T-helper 1 cell (primary cell): ENCODE results near the gene WWP2.

ENCODE experiments used
- DNase-seq, 5 donors: peaks; one replicate each; pipeline ENCODE4 v3.0.0-alpha.2; 2012 to 2020

The WWP2 gene

GRCh38 chr16:69890892-69891282 lies 128.8 kb downstream of the WWP2 start:
- no peak for DNase-seq

DNA sequence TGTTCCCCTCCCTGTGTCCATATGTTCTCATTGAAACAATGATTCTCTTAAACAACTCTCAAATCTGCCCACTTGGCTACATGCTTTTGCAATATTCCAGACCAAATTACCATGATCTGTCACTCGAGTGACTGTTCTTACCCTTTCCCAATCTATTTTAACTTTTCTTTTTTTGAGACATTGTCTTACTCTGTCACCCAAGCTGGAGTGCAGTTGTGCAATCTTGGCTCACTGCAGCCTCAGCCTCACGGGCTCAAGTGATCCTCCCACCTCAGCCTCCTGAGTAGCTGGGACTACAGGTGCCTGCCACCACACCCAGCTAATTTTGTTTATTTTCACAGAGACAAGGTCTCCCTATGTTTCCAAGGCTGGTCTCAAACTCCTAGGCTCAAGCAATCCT lies 130.2 kb downstream of the WWP2 start:
- DNase-seq: no peak

GRCh38 chr16:69893106-69893505 lies 131.0 kb downstream of the WWP2 start:
- DNase-seq: no peak

- DNase-seq: no peak
Observed at GRCh38 chr16:69894676-69895075, 132.5 kb downstream of the WWP2 start.

GRCh38 chr16:69903865-69904415 lies 141.8 kb downstream of the WWP2 start:
- no peak for DNase-seq

- no peak for DNase-seq
Observed at GRCh38 chr16:69904495-69905170, 142.5 kb downstream of the WWP2 start.

DNA sequence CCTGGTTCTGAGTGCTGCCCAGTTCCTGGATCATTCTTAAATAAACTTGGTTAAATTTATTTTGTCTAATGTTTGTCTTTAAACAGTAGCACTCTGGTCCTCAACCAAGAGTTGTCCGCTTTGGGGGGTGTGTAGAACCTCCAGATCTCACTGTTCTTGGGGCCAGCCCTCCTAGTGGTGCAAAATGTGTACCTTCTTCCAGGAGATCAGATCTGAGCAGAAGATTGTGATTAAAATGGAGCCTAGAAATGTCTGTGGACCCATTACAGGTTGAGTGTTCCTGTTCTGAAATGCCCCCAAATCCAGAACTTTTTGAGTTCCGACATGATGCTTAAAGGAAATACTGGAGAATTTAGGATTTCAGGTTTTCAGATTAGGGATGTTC lies 143.0 kb downstream of the WWP2 start:
- no peak for DNase-seq

DNA sequence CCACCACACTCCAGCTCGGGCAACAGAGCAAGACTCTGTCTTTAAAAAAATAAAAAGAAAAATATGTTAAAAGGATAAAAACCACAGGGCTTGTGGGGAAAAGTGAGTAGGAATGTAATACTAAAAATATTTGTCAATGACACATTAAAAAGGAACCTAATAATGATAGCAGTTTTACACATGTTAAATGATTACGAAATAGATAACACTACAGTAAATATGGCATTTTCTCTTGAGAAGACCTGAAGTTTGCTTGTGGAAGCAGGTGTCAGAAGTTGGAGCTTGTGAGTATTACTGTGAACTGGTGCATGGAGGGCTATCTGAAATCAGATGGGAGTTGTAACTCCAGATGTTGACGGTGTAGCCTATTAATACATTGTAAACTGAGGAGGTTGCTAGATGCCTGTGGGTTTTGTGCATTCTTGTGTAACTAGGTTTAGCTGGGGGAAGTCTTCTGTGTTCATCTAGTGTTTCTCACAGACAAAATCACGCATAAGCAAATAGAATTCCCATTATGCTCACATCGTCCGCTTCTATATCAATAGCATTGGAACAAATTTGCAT lies 144.8 kb downstream of the WWP2 start:
- DNase-seq: no peak

- no peak for DNase-seq
Observed at GRCh38 chr16:69909043-69909442, 146.9 kb downstream of the WWP2 start.

DNA sequence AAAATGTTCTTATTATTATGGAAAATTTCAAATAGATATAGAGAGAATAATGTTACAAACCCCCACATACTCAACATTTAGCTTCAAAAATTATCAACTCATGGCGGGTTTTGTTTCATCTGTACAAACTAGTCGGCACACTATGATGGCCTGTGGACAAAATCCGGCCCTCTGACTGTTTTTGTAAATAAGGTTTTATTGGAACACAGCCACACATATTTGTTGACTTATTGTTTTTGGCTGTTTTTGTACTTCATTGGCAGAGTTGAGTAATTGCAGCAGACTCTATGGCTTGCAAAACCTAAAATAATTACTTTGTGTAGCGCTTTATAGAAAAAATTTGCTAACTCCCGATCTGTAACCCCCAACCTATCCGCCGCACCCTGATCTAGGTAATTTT lies 147.6 kb downstream of the WWP2 start:
- no peak for DNase-seq

DNA sequence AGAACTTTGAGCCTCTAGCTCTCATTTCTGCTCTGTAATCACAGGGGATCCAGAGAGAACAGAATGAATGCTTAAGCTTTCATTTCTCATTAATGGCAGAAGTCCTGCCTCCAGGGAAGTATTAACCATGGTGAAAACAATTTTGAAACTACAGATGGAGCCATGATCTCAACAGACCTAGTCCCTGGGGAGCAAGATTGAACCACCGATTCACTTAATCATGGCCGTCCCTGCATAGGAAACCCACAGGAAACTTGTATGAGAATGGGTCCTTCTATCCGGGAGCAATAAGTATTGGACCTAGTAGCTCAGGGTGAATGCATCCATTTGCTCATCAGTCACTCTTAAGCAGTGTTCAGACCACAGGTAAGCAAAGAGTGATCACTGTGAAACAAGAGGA lies 148.8 kb downstream of the WWP2 start:
- DNase-seq: no peak

DNA sequence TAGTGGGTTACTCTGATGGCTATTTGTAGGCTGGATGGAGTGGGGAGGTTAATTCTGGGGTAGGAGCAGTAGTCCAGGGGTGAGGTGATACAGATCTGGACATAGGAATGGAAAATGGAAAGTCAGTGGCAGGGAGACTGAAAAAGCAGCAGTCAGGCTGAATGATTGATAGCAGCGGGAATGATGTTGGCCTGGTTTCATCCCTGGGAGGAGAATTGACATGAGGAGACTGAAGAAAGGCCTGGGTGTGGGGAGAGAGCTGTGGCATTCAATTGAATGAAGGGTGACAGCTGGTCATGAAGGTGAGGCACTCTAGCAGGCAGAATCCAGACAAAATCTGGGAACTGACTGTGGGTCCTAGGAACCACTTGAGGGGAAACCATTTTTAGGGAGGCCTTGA lies 154.3 kb downstream of the WWP2 start:
- DNase-seq: no peak

DNA sequence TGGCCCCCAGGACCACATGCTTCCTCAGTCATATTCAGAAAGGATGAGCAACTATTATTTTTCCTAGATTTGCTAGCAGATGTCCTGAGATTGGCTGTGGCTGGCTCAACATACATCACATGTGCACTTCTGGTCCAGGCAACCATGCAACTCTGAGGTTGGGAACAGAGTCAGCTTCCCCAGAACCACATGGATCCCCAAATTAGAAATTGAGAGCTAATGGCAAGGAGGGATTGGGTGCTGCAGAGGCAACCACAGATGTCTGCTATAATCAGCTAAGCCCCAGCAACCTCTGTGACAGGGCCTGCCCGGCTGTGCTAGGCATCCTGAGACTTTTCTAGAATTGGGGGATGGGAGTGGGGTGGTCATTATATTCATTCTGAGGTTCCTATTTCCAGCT lies 155.2 kb downstream of the WWP2 start:
- DNase-seq: no peak

GRCh38 chr16:69917739-69918138 lies 155.6 kb downstream of the WWP2 start:
- DNase-seq: no peak

DNA sequence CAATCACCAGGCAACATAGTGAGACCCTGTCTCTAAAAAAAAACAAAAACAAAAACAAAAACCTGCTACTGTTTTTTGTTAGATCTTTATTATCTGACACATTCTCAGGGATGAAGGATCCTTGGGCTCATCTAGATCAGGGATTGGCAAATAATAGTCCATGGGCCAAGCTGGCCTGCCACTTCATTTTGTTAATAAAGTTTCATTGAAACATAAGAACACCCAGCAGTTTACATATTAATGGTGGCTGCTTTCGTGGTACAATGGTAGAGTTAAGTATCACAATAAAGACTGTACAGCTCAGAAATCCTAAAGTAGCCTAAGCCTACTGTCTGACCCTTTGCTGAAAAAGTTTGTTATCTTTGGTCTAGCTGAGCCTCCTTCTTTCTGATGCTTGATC lies 156.1 kb downstream of the WWP2 start:
- DNase-seq: no peak

DNA sequence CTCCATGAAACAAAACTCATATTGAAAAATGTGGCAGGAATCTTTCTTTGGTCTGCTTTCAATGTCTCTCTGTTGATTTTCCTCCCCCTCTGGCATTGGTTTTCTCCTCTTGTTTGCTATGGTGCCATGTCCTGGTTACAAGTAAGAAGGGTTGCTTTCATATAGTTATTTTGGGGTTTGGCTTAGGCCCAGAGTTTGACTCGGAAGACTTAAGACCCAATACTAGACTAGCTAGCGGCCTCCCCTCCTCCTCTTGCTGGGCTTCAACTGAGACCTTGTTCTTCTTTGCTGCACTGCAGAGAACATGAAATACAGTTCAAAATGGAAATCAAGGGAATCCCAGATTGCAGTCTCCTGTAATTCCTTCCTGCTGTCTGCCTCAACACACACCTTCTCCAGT lies 159.0 kb downstream of the WWP2 start:
- DNase-seq: no peak

DNA sequence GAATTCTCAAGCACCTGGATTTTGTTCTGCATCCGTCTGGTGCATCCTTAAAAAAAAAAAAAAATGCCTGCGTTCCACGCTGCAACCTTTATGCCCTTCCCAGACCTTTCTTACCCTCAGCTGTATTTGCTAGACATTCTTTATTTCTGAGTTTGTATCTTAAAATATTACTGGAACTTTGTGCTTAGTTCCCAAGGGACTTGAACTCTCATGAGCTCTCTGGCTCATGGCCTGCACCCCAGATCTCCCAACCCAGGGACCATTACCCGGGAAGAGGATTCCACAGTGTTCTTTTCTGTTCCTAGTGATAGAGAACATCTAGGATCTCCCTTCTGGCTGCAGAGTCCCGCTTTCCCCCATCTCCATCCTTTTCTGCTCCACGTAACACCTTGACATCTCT lies 160.1 kb downstream of the WWP2 start:
- DNase-seq: no peak

- DNase-seq: no peak
Observed at GRCh38 chr16:69924041-69924775, 162.1 kb downstream of the WWP2 start.

GRCh38 chr16:69924777-69925191 lies 162.7 kb downstream of the WWP2 start:
- no peak for DNase-seq

- no peak for DNase-seq
Observed at GRCh38 chr16:69925311-69925710, 163.2 kb downstream of the WWP2 start.

DNA sequence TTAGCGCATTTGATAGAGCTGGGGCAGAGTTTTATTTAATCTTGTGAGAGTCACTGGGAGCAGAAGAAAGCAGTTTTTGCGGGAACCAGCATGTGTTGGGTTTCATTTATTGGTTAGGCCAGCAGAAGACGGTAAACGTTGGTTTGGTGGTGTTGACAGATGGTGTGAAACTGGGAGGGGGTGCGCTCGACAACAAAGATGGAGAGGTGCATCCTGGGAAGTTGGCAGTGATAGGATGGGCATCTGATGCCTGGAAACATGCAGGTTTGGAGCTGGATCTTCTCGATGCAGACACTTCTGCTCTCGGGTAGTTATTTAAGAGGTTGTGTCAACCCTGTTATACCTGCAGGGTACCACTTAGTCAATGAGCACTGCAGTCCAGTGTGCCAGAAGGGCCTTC lies 164.1 kb downstream of the WWP2 start:
- no peak for DNase-seq

GRCh38 chr16:69927056-69927757 lies 165.1 kb downstream of the WWP2 start:
- DNase-seq: no peak

DNA sequence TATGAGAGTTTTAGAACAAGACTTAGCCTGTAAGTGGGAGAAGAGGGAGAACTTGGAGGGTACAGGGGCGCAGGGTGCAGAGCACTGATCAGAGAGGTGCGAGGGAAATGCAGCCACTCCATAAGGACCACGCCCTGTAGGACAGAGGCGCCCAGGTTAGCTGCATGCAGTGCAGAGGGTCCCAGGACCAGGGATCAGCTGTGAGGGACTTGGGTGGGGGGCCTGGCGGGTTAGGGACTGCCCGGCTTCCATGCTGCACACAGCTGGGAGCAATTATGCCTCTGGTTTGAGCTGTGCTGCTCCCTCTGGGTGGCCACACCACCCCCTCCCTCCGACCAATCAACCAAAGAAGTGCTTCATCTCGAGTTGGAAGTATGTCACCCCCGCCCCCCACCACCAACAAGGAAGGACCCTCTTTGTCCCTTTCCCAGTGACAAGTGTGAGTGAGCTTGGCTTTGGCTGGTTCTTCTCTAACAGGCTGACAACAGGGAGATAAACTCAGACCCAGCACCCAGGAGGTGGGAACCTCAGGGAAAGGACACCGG lies 166.8 kb downstream of the WWP2 start:
- no peak for DNase-seq
